Stimulated activated naive B cell treated with anti-CD40 and anti-IgM and Interleukin-4, amounts not matched to agents 10 μg/mL and 1 μg/mL and 100 μg/mL, for 72 hours (primary cell): ENCODE measurements around the gene RALGPS2.

Experiments
- ATAC-seq, 2 donors: fragments of 150-1000 bp; cut with Tn5 transposase; replicated peaks; 2 replicates each; pipeline ENCODE4 v1.10.0; 2021; ENCODE audit warnings: moderate library complexity in 1 of 2
- DNase-seq: peaks from one replicate; pipeline ENCODE4 v3.0.0; 2021
- H3K27ac Mint-ChIP-seq: one replicate; pipeline ENCODE4 v1.8.0; 2022; ENCODE audit warnings: mild to moderate bottlenecking, mixed read lengths
- H3K27me3 Mint-ChIP-seq, 2 donors: one replicate each; pipeline ENCODE4 v1.8.0; 2022; ENCODE audit warnings: mixed read lengths in 2 of 2
- H3K36me3 Mint-ChIP-seq, 2 donors: one replicate each; pipeline ENCODE4 v1.8.0; 2022; ENCODE audit warnings: mixed read lengths in 2 of 2, mild to moderate bottlenecking in 1 of 2
- H3K4me1 Mint-ChIP-seq, 2 donors: one replicate each; pipeline ENCODE4 v1.8.0; 2022; ENCODE audit warnings: mixed read lengths in 2 of 2, mild to moderate bottlenecking in 1 of 2
- H3K4me3 Mint-ChIP-seq, 2 donors: one replicate each; pipeline ENCODE4 v1.8.0; 2022; ENCODE audit warnings: mild to moderate bottlenecking in 2 of 2, mixed read lengths in 2 of 2, moderate library complexity in 1 of 2
- H3K9me3 Mint-ChIP-seq, 2 donors: one replicate each; pipeline ENCODE4 v1.8.0; 2022; ENCODE audit warnings: mixed read lengths in 2 of 2, mild to moderate bottlenecking in 1 of 2

Gene RALGPS2

GRCh38 chr1:178772952-178773351 is 47.9 kb downstream of the RALGPS2 start:
- H3K4me3 Mint-ChIP-seq, result no peak overlapping the region
- ATAC-seq (no peak), DNase-seq (no peak)
- peaks cover 27 to 34% of the 10 kb centered on the region in 2 donors for H3K36me3 Mint-ChIP-seq
- H3K4me1 Mint-ChIP-seq, result peaks cover 18 to 38% of the 10 kb centered on the region in 2 donors
- H3K9me3 Mint-ChIP-seq, result peaks cover 6 to 11% of the 10 kb centered on the region in 2 donors
- H3K27ac Mint-ChIP-seq, result peak overlapping the region; percentile 25
- no peaks in the 10 kb centered on the region for H3K27me3 Mint-ChIP-seq

GRCh38 chr1:178774263-178774662 is 49.2 kb downstream of the RALGPS2 start:
- ATAC-seq, result no peak
- Mint-ChIP-seq H3K27ac (no peak overlapping the region), H3K4me1 (peaks cover 10 to 30% of the 10 kb centered on the region in 2 donors), H3K27me3 (no peaks in the 10 kb centered on the region), H3K9me3 (peaks cover 3 to 5% of the 10 kb centered on the region in 2 donors), H3K36me3 (peaks cover 15 to 26% of the 10 kb centered on the region in 2 donors), H3K4me3 (no peak overlapping the region)
- DNase-seq, result no peak

DNA sequence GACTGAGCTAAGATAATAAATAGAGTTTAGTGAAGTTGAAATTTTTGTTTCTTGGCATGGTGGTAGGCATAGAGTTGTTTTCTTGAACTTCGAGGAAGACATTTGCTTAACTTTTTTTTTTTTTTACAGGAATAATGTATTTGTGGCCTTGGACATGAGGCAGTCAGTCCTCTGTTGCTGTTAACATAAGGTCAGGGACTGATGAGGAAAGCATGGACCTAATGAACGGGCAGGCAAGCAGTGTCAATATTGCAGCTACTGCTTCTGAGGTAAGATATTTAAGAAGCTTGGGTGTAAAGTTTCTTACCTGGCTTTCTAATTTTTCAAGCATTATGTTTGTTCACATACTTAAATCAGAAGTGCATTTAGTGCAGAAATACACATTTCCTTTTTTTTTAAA is 51.5 kb downstream of the RALGPS2 start:
- Mint-ChIP-seq H3K36me3 (peaks cover 14 to 28% of the 10 kb centered on the region in 2 donors), H3K9me3 (peaks cover 3 to 6% of the 10 kb centered on the region in 2 donors), H3K27me3 (no peaks in the 10 kb centered on the region), H3K27ac (no peak overlapping the region), H3K4me1 (peaks cover 17 to 34% of the 10 kb centered on the region in 2 donors), H3K4me3 (no peak overlapping the region)
- ATAC-seq (no peak), DNase-seq (no peak)

GRCh38 chr1:178781533-178782330 is 56.7 kb downstream of the RALGPS2 start:
- peak in 1 of 2 donors; percentile 7 for ATAC-seq

DNA sequence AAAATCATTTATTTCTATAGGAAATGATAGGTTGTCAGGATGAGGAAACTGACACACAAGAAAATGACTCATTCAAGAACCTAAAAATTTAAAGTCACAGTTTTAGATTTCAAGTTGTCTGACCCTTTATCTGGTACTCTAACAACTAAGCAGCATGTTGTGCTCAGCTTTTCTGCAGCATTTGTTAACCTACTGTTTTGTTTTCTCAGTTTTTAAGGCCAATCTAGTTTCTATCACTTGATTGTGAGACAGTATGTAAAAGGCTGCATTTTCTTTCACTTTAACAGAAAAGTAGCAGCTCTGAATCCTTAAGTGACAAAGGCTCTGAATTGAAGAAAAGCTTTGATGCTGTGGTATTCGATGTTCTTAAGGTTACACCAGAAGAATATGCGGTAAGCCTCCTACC is 59.1 kb downstream of the RALGPS2 start:
- Mint-ChIP-seq H3K9me3 (peaks cover 12 to 15% of the 10 kb centered on the region in 2 donors), H3K27me3 (no peaks in the 10 kb centered on the region), H3K36me3 (peaks cover 46 to 69% of the 10 kb centered on the region in 2 donors), H3K4me3 (peak overlapping the region in 1 of 2 donors; percentile 0), H3K4me1 (peaks cover 45 to 68% of the 10 kb centered on the region in 2 donors), H3K27ac (peak overlapping the region; percentile 3)
- ATAC-seq (peak; percentile 27 to 38), DNase-seq (no peak)

More at GRCh38 chr1:178781533-178782330, 56.7 kb downstream of the RALGPS2 start:
- peak overlapping the region; percentile 94 for H3K27ac Mint-ChIP-seq
- H3K27me3 Mint-ChIP-seq, result no peaks in the 10 kb centered on the region
- no peak overlapping the region for H3K4me3 Mint-ChIP-seq
- peaks cover 33 to 55% of the 10 kb centered on the region in 2 donors for H3K36me3 Mint-ChIP-seq
- H3K4me1 Mint-ChIP-seq, result peaks cover 32 to 50% of the 10 kb centered on the region in 2 donors
- H3K9me3 Mint-ChIP-seq, result peaks cover 3 to 6% of the 10 kb centered on the region in 2 donors
- no peak for DNase-seq

GRCh38 chr1:178792394-178792793 is 67.3 kb downstream of the RALGPS2 start:
- Mint-ChIP-seq H3K9me3 (peaks cover 12 to 15% of the 10 kb centered on the region in 2 donors), H3K27me3 (no peaks in the 10 kb centered on the region), H3K27ac (no peak overlapping the region), H3K4me3 (no peak overlapping the region), H3K36me3 (peaks cover 33 to 43% of the 10 kb centered on the region in 2 donors), H3K4me1 (peaks cover 29 to 65% of the 10 kb centered on the region in 2 donors)
- DNase-seq (no peak), ATAC-seq (no peak)

- Mint-ChIP-seq H3K36me3 (peaks cover 35 to 49% of the 10 kb centered on the region in 2 donors), H3K27me3 (no peaks in the 10 kb centered on the region), H3K4me3 (peak overlapping the region in 1 of 2 donors; percentile 16), H3K4me1 (peaks cover 25 to 60% of the 10 kb centered on the region in 2 donors), H3K9me3 (peaks cover 2 to 4% of the 10 kb centered on the region in 2 donors), H3K27ac (peak overlapping the region; percentile 4)
- DNase-seq, result no peak
- peak; percentile 78 to 81 for ATAC-seq
These were observed 71.0 kb downstream of the RALGPS2 start for GRCh38 chr1:178796013-178796412.

GRCh38 chr1:178797590-178797989 is 72.5 kb downstream of the RALGPS2 start:
- H3K4me3 Mint-ChIP-seq, result no peak overlapping the region
- H3K27me3 Mint-ChIP-seq, result no peaks in the 10 kb centered on the region
- H3K4me1 Mint-ChIP-seq, result peaks cover 24 to 66% of the 10 kb centered on the region in 2 donors
- no peak for ATAC-seq
- peaks cover 33 to 50% of the 10 kb centered on the region in 2 donors for H3K36me3 Mint-ChIP-seq
- DNase-seq, result no peak
- no peak overlapping the region for H3K27ac Mint-ChIP-seq
- peaks cover 2 to 4% of the 10 kb centered on the region in 2 donors for H3K9me3 Mint-ChIP-seq

DNA sequence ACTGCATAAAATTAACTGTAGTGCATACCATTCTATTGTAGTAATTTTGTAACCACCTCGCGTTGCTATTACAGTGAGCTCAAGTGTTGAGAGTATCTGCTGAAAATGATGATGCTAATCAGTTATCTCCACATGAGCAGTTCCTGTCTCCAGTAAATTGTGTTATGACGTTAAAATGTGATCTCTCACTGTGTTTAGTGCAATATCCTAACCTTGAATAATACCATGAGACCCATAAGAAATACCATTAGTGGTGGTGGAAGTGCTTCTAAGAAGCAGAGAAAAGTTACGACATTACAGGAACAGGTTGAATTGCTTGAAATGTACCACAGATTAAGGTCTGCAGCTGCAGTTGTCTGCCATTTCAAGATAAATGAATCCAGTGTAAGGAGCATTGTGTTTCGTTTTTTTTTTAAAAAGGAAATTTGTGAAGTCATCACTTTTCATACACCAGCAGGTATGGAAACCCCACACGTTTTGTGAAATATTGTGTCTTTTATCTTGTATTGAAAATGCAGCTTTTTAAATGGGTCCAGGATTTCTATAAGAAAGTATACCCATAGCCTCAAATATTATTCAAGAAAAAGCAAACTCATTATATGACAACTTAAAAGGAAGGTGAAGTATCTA is 73.3 kb downstream of the RALGPS2 start:
- H3K27me3 Mint-ChIP-seq, result no peaks in the 10 kb centered on the region
- no peak for ATAC-seq
- DNase-seq, result no peak
- H3K9me3 Mint-ChIP-seq, result peaks cover 2 to 4% of the 10 kb centered on the region in 2 donors
- peaks cover 33 to 50% of the 10 kb centered on the region in 2 donors for H3K36me3 Mint-ChIP-seq
- H3K27ac Mint-ChIP-seq, result no peak overlapping the region
- H3K4me1 Mint-ChIP-seq, result peaks cover 24 to 65% of the 10 kb centered on the region in 2 donors
- no peak overlapping the region for H3K4me3 Mint-ChIP-seq

- Mint-ChIP-seq H3K27me3 (no peaks in the 10 kb centered on the region), H3K36me3 (peaks cover 32 to 53% of the 10 kb centered on the region in 2 donors), H3K27ac (no peak overlapping the region), H3K9me3 (no peaks in the 10 kb centered on the region), H3K4me3 (no peak overlapping the region), H3K4me1 (peaks cover 22 to 53% of the 10 kb centered on the region in 2 donors)
- no peak for DNase-seq
- no peak for ATAC-seq
These were observed 77.8 kb downstream of the RALGPS2 start for GRCh38 chr1:178802873-178803272.

- Mint-ChIP-seq H3K4me1 (peaks cover 14 to 52% of the 10 kb centered on the region in 2 donors), H3K4me3 (peak overlapping the region in 1 of 2 donors; percentile 41), H3K36me3 (peaks cover 27 to 41% of the 10 kb centered on the region in 2 donors), H3K27ac (no peak overlapping the region), H3K9me3 (no peaks in the 10 kb centered on the region), H3K27me3 (no peaks in the 10 kb centered on the region)
- ATAC-seq (no peak), DNase-seq (no peak)
These were observed 81.7 kb downstream of the RALGPS2 start for GRCh38 chr1:178806665-178807300.

DNA sequence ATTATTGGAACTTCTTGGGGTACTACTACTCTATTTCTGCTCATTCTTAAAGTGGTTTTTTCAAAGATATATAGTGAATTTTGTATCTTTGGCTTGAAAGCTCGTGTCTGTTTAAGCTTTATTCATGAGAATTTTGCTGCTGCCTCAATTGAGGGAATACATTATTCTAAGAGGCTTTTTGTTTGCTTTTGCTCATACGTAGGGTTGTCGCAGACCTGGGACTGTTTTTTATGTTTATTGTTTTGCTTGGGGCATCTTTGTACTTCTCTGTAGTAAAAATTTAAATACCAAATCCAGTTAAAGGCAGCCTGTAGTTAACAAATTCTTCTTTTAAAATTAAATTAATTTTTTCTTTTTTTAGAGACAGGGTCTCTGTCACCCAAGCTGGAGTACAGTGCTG is 83.5 kb downstream of the RALGPS2 start:
- ATAC-seq, result no peak

DNA sequence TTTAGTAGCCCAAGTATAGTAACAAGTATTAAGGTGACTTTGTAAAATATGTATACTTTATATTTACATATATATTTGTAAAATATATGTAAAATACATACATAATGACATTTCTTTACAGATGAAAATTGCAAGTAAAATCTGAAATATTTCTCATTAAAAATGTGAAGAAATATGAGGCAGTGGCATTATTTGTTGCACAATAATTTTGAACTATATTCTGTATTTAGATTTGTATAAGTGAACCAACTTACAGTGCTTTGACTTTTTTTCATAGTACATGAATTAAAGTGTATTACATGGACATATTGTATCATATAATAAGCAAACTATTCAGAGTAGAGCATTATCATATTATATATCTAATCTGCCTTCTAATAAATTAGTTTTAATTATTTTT is 85.5 kb downstream of the RALGPS2 start:
- H3K27me3 Mint-ChIP-seq, result no peaks in the 10 kb centered on the region
- H3K27ac Mint-ChIP-seq, result no peak overlapping the region
- DNase-seq (no peak), ATAC-seq (no peak)
- H3K4me1 Mint-ChIP-seq, result peaks cover 16 to 68% of the 10 kb centered on the region in 2 donors
- no peaks in the 10 kb centered on the region for H3K9me3 Mint-ChIP-seq
- no peak overlapping the region for H3K4me3 Mint-ChIP-seq
- peaks cover 45 to 56% of the 10 kb centered on the region in 2 donors for H3K36me3 Mint-ChIP-seq

More for the DNA sequence above, 83.5 kb downstream of the RALGPS2 start:
- no peak overlapping the region for H3K4me3 Mint-ChIP-seq
- H3K27ac Mint-ChIP-seq, result no peak overlapping the region
- no peak for DNase-seq
- H3K36me3 Mint-ChIP-seq, result peaks cover 35 to 49% of the 10 kb centered on the region in 2 donors
- no peaks in the 10 kb centered on the region for H3K27me3 Mint-ChIP-seq
- peaks cover 18 to 60% of the 10 kb centered on the region in 2 donors for H3K4me1 Mint-ChIP-seq
- no peaks in the 10 kb centered on the region for H3K9me3 Mint-ChIP-seq

DNA sequence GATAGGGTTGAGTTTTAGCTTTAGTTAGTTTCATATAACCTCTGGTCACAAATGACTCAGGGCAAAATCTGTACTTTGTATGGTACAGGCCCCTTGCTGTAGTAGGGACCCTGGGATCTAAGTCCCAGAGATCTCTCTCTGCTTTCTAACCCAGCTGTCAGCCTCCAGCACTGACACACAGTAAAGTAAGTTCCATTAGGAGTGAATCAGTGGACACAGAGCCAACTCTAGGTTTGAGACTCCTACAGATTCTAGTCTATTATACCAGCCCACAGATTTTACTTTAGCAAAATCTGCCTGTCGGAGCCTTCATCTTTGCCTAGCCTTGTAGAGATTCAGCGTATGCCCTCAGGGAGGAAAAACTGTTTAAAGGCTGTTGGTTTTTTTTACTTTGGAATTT is 93.4 kb downstream of the RALGPS2 start:
- Mint-ChIP-seq H3K9me3 (peaks cover 0 to under 1% of the 10 kb centered on the region in 2 donors), H3K4me3 (no peak overlapping the region), H3K27me3 (no peaks in the 10 kb centered on the region), H3K27ac (no peak overlapping the region), H3K36me3 (peaks cover 24 to 48% of the 10 kb centered on the region in 2 donors), H3K4me1 (peaks cover 26 to 68% of the 10 kb centered on the region in 2 donors)
- DNase-seq (no peak), ATAC-seq (no peak)
